ENCODE results near the gene MPI. TPM values are rescaled to one million over a fixed set of nuclear protein-coding genes. Genes with fewer than 3 reads are reported as not detected.

Gene MPI
- total and polyA plus RNA-seq, 2 of the 8 experiments (the other 6 are each of a cell fraction or from before 2014, with no cell fraction given): 31.0 to 74.8 TPM

DNA sequence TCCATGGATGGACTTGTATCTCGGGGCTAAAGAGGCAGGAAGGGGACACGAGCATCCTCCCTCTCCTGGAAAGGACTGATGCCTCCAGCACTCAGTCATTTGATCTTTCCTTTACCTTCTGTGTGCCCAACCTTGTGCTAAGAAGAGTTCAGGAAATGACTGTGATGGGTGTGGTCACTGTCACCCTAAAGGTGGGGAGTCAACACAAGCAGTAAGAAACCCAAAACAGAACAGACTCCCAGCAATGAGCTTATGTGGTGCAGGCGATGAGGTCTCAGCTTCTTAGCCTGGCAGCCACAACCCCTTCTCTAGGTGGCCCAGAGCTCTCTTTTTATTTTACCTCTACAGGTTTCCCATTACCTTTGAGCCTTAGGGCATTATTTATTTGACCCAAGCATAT lies 3.8 kb downstream of the MPI start:
- H2BK12ac ChIP-seq (ENCODE audit: low read depth, low read length): no peak overlapping the region
- WGBS, 2 experiments (ENCODE audit: extremely low coverage in 1 of 2, insufficient coverage in 1 of 2, insufficient read length in 1 of 2, insufficient replicate concordance in 2 of 2, low coverage in 1 of 2, low lambda C conversion rate in 2 of 2, missing lambda C conversion rate in 1 of 2): 80% methylated on average over 3 of the region's 3 CpGs; no CpG with 5 or more reads in 1 of the 2 experiments
- H3K79me2 ChIP-seq (ENCODE audit: control insufficient read depth in 1 of 2, insufficient read depth in 2 of 2, low read length in 2 of 2): no peaks in the 10 kb centered on the region
- H2BK15ac ChIP-seq (ENCODE audit: low read length): no peak overlapping the region
- H3K27me3 ChIP-seq (replicated peaks in 1 of 4; ENCODE audit: control insufficient read depth in 3 of 4, extremely low read depth in 1 of 4, insufficient read depth in 3 of 4, low read length in 3 of 4): no peaks in the 10 kb centered on the region
- no peak overlapping the region for H3K4ac ChIP-seq (replicated peaks; ENCODE audit: insufficient read length, low read depth, low read length)
- no peaks in the 10 kb centered on the region for H3K79me1 ChIP-seq (ENCODE audit: low read depth, low read length)
- TF ChIP-seq, protein P1, sequence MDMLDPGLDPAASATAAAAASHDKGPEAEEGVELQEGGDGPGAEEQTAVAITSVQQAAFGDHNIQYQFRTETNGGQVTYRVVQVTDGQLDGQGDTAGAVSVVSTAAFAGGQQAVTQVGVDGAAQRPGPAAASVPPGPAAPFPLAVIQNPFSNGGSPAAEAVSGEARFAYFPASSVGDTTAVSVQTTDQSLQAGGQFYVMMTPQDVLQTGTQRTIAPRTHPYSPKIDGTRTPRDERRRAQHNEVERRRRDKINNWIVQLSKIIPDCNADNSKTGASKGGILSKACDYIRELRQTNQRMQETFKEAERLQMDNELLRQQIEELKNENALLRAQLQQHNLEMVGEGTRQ (IDR thresholded peaks at IDR 0.05; ENCODE audit: low read length): no peak
- TF ChIP-seq EZH2 (IDR thresholded peaks at IDR 0.05; ENCODE audit: low read depth, low read length, severe bottlenecking): no peak
- no peak for TF ChIP-seq CEBPB (IDR thresholded peaks at IDR 0.05; ENCODE audit: low read depth, low read length)
- TF ChIP-seq RXRA (IDR thresholded peaks at IDR 0.05; ENCODE audit: insufficient read depth, low read depth, low read length): no peak
- H4K91ac ChIP-seq (replicated peaks; ENCODE audit: insufficient read length, low read length): no peak overlapping the region
- H4K20me1 ChIP-seq (replicated peaks in 1 of 2; ENCODE audit: control insufficient read depth in 1 of 2, insufficient read depth in 2 of 2, low read length in 2 of 2): peaks cover 0 to 6% of the 10 kb centered on the region in 2 experiments
- H3K56ac ChIP-seq (replicated peaks; ENCODE audit: insufficient read length, low read depth, low read length): no peak overlapping the region
- no peak overlapping the region for H2AFZ ChIP-seq (ENCODE audit: low read length)
- H3K14ac ChIP-seq (ENCODE audit: insufficient read length): no peak overlapping the region
- H2BK20ac ChIP-seq (ENCODE audit: low read length): no peak overlapping the region
- peaks cover 5 to 25% (median 18%) of the 10 kb centered on the region in 4 experiments for H3K36me3 ChIP-seq (ENCODE audit: control insufficient read depth in 2 of 4, insufficient read depth in 4 of 4, low read length in 3 of 4)
- POLR2A ChIA-PET (ENCODE audit: partially characterized antibody): interaction anchor here (0.8 to 7.0 kb wide), 13 partner anchors 9 to 58 kb away, joined by 3 to 116 read pairs (median 5); partner anchors contain the start of gene FAM219B
- DNase-seq (ENCODE audit: low read depth in 1 of 2, low spot score in 2 of 2) (no peak), FAIRE-seq (no peak)
- H2AK5ac ChIP-seq (ENCODE audit: low read depth, low read length): no peak overlapping the region
- no peak overlapping the region for H3K23ac ChIP-seq (ENCODE audit: insufficient read length)
- no peaks in the 10 kb centered on the region for H3K9me3 ChIP-seq (ENCODE audit: insufficient read depth in 2 of 2, low read depth in 1 of 2, low read length in 1 of 2)
- H4K8ac ChIP-seq (ENCODE audit: extremely low read depth, insufficient read depth, low read length): no peak overlapping the region
- H3K9ac ChIP-seq (replicated peaks in 1 of 4; ENCODE audit: extremely low read depth in 1 of 4, low read depth in 3 of 4, low read length in 3 of 4): no peak overlapping the region
- H3K4me3 ChIP-seq (ENCODE audit: extremely low read depth in 1 of 4, insufficient read depth in 2 of 4, low read depth in 3 of 4, low read length in 4 of 4): no peak overlapping the region
- CTCF ChIA-PET (ENCODE audit: partially characterized antibody): interaction anchor here (1.1 to 6.2 kb wide), 3 partner anchors 8 to 261 kb away, joined by 3 to 54 read pairs (median 7); no protein-coding TSS in a partner anchor
- H4K5ac ChIP-seq (ENCODE audit: insufficient read length, low read depth, low read length): no peak overlapping the region
- no peak overlapping the region for H2BK5ac ChIP-seq (ENCODE audit: low read depth, low read length)
- H3K23me2 ChIP-seq (ENCODE audit: low read depth, low read length): peaks cover 9% of the 10 kb centered on the region
- H2BK120ac ChIP-seq (replicated peaks; ENCODE audit: low read depth, low read length): no peak overlapping the region
- H3K18ac ChIP-seq (ENCODE audit: extremely low read depth, low read length): no peak overlapping the region
- H3K4me1 ChIP-seq (replicated peaks in 1 of 4; ENCODE audit: control insufficient read depth in 3 of 4, insufficient read depth in 4 of 4, low read length in 3 of 4): peaks cover 0 to 4% (median 2%) of the 10 kb centered on the region in 4 experiments; a peak in 4 of 7 replicates
- no peak overlapping the region for H3K4me2 ChIP-seq (ENCODE audit: insufficient read depth in 1 of 2, low read depth in 2 of 2, low read length in 2 of 2)
- H3K27ac ChIP-seq (ENCODE audit: low read depth, low read length): no peak overlapping the region
